DMS 273 treated with DMSO at 0.1 percent for 48 hours (cell line): ENCODE measurements around the gene GLI2.

ENCODE experiments used
- DNase-seq: peaks from one replicate; lab custom pipeline; 2025; lab: John Stamatoyannopoulos, UW

The GLI2 gene

DNA sequence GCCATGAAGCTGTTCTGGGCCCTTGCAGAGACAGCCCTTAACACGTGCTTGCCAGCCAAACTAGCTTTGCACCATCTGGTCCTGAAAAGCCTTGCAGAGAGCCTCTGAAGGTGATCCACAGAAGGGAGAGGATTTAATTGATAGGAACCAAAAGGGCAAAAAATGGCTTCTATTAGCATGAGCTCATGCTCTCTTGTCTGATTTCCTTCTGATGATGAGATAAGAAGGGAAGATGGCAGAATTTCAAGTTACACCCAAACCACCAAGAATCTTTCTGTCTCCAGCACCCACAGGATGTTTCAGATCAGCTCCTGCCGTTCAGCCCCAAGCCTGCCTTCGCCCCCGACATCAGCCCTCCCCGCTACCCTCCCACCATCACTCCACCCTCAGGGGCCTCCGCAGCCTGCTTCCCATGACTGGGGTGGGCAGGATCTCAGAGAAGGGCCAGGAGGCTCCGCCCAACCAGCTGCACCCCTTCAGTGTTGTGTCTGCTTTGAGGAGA is 23.4 kb upstream of the GLI2 start:
- peak; percentile 86 for DNase-seq

DNA sequence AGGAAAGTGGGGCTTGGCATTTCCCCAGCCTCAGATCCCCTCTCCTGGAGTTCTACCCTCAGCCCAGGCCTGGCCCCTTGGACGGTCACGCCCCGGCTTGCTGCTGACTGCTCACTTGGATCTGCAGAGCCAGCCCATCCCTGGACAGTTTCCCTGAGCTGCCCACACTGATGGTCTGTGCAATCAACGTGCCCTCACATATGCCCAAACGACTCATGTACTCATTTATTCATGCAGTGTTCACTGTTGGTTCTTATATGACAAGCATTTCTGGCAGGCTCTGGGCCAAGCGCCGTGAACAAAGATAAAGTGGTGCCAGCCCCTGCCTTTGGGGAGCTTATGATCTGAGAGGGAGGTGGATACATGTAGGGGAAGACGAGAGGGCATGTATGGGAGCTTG is 20.3 kb upstream of the GLI2 start:
- no peak for DNase-seq

DNA sequence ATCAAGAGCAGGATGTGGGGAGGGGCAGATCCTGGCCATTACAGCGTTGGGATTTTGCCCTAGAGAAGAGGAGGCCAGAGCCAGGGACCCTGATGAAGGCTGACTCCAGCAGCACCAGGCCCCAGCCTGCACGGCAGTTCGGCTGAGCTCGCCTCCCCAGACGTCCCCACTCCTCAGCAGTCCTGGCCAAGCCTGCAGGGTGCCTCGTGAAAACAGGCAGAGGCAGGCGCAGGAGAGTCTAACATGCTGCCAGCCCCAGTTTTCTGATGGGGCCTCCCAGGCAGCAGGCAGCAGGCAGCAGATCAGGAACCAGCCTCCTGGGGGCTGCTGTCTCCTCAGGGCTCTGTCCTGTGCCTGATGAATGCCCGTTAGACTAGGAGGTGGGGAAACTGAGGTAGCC is 19.7 kb upstream of the GLI2 start:
- no peak for DNase-seq

- DNase-seq: no peak
Measured at GRCh38 chr2:120716641-120717585, 18.8 kb upstream of the GLI2 start.

GRCh38 chr2:120719491-120719890 is 16.2 kb upstream of the GLI2 start:
- DNase-seq: no peak

DNA sequence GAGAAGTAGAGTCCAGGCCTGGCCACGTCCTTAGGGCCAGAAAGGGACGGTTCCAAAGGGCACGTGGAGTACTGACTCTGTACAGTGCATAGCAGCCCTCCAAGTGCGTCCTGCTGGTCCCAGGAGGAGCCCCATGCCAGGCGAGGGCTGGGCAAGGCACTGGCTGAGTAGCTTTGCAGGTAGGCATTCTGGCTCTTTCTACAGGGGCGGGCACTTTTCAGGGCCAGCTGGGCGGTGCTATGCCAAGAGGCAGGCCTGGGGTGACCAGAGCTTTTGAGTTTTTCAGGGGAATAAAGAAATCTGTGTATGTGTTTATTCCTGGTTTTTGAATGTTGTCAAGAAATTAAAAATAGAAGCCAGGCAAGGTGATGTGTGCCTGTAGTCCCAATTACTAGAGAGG is 15.4 kb upstream of the GLI2 start:
- DNase-seq: no peak

DNA sequence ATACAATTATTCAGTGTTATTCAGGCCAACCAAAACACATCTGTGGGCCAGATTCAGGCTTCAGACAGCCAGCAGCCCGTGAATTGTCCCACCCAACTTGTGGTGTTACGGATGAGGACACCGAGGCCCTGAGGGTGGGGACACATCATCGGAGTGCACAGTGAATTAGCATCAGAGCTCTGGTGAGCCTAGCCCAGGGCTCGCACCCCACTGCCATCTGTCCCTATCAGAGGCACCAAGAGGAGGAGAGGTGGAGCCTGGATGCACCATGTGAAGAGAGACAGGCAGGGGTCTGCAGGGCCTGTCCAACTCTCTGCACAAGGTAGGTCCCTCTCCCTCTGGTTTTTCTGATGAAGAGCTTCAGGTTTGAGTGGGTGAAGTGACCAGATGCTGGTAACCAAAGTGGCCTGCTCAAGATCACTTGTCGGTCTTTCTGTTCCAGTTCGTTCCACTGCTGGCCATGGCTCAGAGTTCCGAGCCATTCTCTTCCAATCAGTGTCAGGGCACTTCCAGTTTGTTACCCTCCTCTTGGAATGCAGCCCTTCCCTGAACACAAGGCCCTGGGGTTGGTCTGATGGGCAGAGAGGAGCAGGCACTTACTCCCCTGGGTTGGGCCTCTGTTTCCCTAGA is 14.8 kb upstream of the GLI2 start:
- DNase-seq: no peak

GRCh38 chr2:120722246-120722567 is 13.5 kb upstream of the GLI2 start:
- DNase-seq: no peak

DNA sequence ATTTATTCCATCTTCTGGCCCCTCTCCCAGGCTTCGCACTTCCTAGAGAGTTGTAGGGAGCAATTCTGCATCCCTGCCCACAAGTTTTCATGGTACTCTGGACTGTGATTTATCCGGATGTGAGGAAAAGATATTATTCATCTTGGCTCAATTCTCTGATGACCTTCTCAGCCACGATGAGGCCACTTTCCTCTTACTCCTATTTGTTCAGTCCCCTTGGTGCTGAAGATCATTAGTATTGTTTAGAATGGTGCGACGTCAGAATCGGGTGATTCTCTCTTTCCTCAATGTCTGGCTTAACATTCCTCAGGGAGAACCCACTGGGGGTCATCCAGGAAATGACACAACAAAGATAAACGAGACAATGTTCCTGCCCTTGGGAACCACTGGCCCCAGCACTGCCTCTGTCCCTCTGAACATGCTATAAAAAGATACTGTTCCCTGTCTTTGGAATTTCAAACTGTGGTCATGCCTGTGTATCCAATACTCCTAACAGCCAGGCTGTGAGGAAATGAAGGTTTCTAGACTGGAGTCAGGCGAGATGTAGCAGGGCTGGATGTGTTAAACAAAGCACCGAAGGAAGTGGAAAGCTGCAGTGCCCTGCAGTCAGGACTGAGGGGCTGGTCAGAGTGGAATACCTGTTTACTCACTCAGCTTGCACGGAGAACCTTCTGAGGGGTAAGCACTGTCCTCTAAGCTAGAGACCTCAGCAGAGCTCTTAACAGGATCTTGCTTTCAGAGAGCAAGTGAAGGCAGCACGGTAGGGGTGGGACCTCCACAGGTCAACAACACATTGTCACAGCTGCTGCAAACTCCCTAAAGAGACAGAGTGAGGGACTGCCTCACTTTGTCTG is 12.9 kb upstream of the GLI2 start:
- DNase-seq: no peak

DNA sequence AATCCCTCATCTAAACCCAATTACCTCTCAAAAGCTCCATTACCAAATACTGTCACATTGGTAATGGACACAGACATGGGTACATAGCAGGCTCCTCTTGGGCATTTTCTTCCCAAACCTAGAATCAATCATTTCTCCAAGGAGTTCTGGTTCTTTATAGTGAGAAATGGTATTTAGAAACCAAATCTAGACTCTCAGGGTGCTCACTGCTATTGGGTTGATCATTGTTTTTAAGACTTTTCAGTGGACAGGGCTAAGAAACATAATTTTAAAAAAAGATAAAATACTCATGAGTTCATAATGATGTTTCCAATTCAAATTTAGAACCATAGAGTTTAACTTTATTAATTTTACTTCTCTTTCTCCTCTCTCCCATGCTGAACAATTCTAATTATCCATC is 9.4 kb upstream of the GLI2 start:
- no peak for DNase-seq

- peak; percentile 24 for DNase-seq
Measured at GRCh38 chr2:120729406-120730399, 6.0 kb upstream of the GLI2 start.

GRCh38 chr2:120731175-120731574 is 4.5 kb upstream of the GLI2 start:
- no peak for DNase-seq

- DNase-seq: no peak
Measured at GRCh38 chr2:120732506-120733237, 3.0 kb upstream of the GLI2 start.

DNA sequence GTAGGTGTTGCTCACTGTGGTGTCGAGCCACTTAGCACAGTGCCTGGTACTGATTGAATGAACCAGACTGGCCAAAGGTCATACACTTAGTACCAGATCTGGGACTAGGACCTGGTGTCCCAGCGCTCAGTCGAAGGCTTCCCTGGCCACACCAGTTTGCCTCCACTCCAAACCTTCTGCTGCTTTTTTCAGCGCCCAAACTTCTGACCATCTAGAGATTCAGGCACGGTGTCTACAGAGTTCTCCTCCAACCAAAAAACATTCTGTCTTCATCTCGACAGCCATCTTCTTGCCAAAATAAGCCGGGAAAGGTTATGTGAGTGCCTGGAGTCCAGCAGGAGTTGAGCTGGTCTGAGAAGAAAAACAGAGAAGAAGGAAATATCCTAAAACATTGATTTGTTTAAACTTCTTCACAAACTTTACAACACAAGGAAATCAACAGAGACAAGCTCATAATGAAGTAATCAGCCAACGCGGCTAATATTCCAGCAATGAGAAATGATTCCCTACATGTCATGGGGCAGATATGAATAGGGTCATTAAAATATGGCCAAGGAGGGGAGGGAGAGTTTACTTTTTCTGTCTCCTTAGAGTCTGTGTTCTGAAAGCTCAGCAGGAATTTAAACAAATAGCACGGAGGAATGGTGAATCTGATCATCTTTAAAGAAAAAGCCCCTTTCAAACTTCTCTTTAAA is 2.3 kb upstream of the GLI2 start:
- no peak for DNase-seq

DNA sequence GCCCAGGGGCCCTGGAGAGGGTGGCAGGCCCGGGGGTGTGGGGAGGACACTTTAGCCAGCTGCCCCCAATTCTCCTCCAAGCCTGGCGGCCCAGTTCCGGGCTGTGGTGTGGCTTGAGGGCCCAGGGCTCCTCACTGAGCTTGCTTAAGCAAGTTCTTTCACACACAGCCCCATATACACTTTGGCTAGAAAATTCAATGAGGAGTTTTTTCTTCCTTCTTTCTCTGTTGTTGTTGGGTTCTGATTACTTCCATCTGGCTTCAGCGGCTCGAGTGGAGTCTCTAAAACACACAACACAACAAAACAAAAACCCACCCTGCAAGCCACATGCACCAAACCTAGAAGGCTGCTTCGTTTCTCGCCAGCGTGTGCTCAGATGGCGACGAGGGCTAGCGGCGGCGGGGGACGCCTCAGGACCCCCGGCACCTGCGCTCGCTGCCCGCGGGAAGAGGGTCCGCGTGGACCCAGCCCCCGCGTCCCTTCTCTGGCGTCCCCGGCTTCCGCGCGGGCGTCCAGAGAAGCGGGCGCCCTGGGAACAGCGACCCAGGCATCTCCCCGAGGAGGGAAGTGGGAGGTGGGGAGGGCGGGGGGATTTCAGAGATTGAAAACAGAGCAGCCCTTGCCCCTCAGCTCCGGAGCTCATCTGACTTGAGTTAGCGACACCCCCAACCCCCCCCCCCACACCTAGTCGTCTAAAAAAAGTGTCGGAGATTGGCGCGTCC is 577 bp upstream of the GLI2 start:
- DNase-seq: no peak

GRCh38 chr2:120736202-120736623 is 545 bp downstream of the GLI2 start:
- no peak for DNase-seq

GRCh38 chr2:120736624-120737339 is 1.1 kb downstream of the GLI2 start:
- DNase-seq: peak; percentile 57

DNA sequence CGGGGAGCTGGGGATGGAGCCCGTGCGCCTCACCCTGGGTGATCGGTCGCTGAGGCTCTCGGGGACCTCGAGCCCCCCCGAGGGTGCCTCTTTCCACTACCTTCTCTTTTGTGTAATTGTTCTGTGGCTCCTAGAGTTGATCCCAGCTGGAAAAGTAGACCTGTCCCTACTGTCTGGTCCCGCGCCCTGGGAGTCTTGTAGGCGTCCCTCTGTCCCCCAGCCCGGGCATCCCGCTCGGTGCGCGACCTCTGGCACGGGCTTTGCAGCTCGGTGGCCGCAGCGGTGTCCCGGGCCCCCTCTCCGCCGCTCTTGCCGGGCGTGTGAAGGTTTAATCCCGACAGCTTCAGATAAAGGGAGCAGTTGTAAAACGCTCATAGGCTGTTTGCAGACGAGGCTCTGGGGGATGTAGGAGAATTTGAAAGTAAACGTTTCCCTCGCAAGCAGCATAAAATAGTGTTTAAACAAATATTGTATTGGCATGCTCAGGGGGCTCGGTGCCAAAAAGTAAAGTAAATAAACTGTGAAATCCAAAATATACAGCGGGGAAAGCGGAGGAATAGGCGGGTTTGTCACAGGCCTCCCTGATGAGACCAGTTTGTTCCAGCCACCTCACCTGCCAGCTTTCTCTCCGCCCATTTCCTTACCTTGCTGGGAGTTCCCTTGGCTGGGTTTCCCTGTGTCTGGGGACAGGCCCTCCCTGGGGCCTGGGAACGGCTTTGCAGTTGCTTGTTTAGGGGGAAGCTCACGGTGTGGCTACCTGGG is 1.9 kb downstream of the GLI2 start:
- no peak for DNase-seq
